ENCODE results near the gene ARHGAP24. TPM values are rescaled to one million over a fixed set of nuclear protein-coding genes. Genes with fewer than 3 reads are reported as not detected.
"Not testable (repeated sequence)": the region's sequence is repeated elsewhere in the genome, so short reads cannot be mapped to it uniquely, and the experiment has no call there.

The ARHGAP24 gene
- polyA plus RNA-seq, 3 donors: 12.5 to 32.0 (median 18.8) TPM

DNA sequence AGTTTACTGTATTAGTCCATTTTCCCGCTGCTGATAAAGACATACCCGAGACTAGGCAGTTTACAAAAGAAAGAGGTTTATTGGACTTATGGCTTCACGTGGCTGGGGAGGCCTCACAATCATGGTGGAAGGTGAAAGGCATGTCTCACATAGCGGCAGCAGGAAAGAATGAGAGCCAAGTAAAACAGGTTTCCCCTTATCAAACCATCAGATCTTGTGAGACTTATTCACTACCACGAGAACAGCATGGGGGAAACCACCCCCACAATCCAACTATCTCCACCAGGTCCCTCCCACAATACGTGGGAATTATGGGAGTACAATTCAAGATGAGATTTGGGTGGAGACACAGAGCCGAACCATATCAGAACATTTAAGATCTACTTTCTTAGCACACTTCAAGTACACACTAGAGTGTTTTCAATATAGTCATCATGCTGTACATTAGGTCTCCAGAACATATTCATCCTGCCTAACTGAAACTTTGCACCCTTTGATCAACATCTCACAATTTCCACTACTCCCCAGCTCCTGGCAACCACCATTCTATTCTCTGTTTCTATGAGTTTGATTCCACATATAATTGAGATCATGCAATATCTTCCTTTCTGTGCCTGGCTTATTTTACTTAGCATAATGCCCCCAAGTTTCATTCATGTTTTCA, 341.0 kb downstream of the ARHGAP24 start:
- Histone ChIP-seq H3K36me3 (replicated peaks in 1 of 2; ENCODE audit: control insufficient read depth in 1 of 2, insufficient read depth in 2 of 2, low read length in 2 of 2) (no peaks in the 10 kb centered on the region), H4K20me1 (ENCODE audit: insufficient read depth, low read length) (peaks cover 22% of the 10 kb centered on the region), H3K27ac (ENCODE audit: low read depth in 1 of 2, low read length in 2 of 2) (no peak overlapping the region), H3K9me3 (replicated peaks in 1 of 2; ENCODE audit: control insufficient read depth in 1 of 2, insufficient read depth in 1 of 2, low read length in 2 of 2) (no peaks in the 10 kb centered on the region), H3K79me2 (ENCODE audit: insufficient read depth, low read length) (no peaks in the 10 kb centered on the region), H3K4me2 (replicated peaks; ENCODE audit: extremely low read depth, low read length, poor library complexity, severe bottlenecking) (no peak overlapping the region), H3K4me3 (replicated peaks in 1 of 3; ENCODE audit: low read depth in 2 of 3, low read length in 3 of 3) (no peak overlapping the region), H3K27me3 (ENCODE audit: control insufficient read depth in 2 of 2, insufficient read depth in 2 of 2, low read length in 2 of 2) (no peaks in the 10 kb centered on the region), H2AFZ (ENCODE audit: insufficient read depth, low read depth, low read length, poor library complexity, severe bottlenecking) (no peak overlapping the region), H3K9ac (ENCODE audit: insufficient read depth, low read length, poor library complexity, severe bottlenecking) (no peak overlapping the region), H3K4me1 (ENCODE audit: control insufficient read depth in 1 of 2, insufficient read depth in 2 of 2, low read length in 2 of 2) (no peaks in the 10 kb centered on the region)
- intact Hi-C loops (cut with micrococcal nuclease): no loop called here
- Mint-ChIP-seq H3K9me3 (peaks cover 0 to 5% (median 2%) of the 10 kb centered on the region in 7 donors), H3K4me3 (no peak overlapping the region), H3K36me3 (peaks cover 2 to 12% of the 10 kb centered on the region in 2 donors), H3K27me3 (ENCODE audit: low read depth in 3 of 3) (peaks cover 0 to 2% (median 0%) of the 10 kb centered on the region in 3 donors), H3K27ac (no peak overlapping the region), H3K4me1 (peaks cover 10% of the 10 kb centered on the region)
- TF ChIP-seq, protein P1, sequence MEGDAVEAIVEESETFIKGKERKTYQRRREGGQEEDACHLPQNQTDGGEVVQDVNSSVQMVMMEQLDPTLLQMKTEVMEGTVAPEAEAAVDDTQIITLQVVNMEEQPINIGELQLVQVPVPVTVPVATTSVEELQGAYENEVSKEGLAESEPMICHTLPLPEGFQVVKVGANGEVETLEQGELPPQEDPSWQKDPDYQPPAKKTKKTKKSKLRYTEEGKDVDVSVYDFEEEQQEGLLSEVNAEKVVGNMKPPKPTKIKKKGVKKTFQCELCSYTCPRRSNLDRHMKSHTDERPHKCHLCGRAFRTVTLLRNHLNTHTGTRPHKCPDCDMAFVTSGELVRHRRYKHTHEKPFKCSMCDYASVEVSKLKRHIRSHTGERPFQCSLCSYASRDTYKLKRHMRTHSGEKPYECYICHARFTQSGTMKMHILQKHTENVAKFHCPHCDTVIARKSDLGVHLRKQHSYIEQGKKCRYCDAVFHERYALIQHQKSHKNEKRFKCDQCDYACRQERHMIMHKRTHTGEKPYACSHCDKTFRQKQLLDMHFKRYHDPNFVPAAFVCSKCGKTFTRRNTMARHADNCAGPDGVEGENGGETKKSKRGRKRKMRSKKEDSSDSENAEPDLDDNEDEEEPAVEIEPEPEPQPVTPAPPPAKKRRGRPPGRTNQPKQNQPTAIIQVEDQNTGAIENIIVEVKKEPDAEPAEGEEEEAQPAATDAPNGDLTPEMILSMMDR (IDR thresholded peaks at IDR 0.05): no peak
- no peak for DNase-seq
- WGBS (ENCODE audit: insufficient coverage): 100% methylated on average over 1 of the region's 7 CpGs

DNA sequence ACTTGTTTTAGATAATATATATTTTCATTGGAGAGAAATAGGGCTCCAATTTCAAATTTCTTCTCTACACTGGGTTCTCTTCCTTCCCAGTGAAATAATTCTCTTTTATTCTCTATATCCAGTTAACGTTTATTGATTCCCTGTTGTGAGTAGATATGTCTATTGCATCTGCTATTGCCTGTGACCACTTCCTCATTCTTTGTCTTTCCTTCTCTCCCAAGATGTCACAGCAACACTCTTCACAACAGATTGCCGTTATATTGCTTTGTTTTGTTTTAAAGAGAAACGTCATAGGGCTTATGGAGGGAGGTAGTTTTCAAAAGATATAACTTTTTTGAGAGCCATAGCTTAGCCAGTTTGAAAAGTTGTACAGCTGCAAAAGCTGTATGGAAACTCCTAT, 343.8 kb downstream of the ARHGAP24 start:
- Histone ChIP-seq H3K4me1 (ENCODE audit: control insufficient read depth in 1 of 2, insufficient read depth in 2 of 2, low read length in 2 of 2) (no peaks in the 10 kb centered on the region), H3K27me3 (ENCODE audit: control insufficient read depth in 2 of 2, insufficient read depth in 2 of 2, low read length in 2 of 2) (no peaks in the 10 kb centered on the region), H3K4me3 (replicated peaks in 1 of 3; ENCODE audit: low read depth in 2 of 3, low read length in 3 of 3) (no peak overlapping the region), H3K36me3 (replicated peaks in 1 of 2; ENCODE audit: control insufficient read depth in 1 of 2, insufficient read depth in 2 of 2, low read length in 2 of 2) (no peaks in the 10 kb centered on the region), H4K20me1 (ENCODE audit: insufficient read depth, low read length) (peaks cover 21% of the 10 kb centered on the region), H3K4me2 (replicated peaks; ENCODE audit: extremely low read depth, low read length, poor library complexity, severe bottlenecking) (no peak overlapping the region), H3K79me2 (ENCODE audit: insufficient read depth, low read length) (no peaks in the 10 kb centered on the region), H3K27ac (ENCODE audit: low read depth in 1 of 2, low read length in 2 of 2) (no peak overlapping the region), H3K9ac (ENCODE audit: insufficient read depth, low read length, poor library complexity, severe bottlenecking) (no peak overlapping the region), H3K9me3 (replicated peaks in 1 of 2; ENCODE audit: control insufficient read depth in 1 of 2, insufficient read depth in 1 of 2, low read length in 2 of 2) (no peaks in the 10 kb centered on the region), H2AFZ (ENCODE audit: insufficient read depth, low read depth, low read length, poor library complexity, severe bottlenecking) (no peak overlapping the region)
- H3K4me3 Mint-ChIP-seq: no peak overlapping the region
- TF ChIP-seq, protein P1 (IDR thresholded peaks at IDR 0.05): no peak
- H3K27ac Mint-ChIP-seq: no peak overlapping the region
- H3K36me3 Mint-ChIP-seq: peaks cover 2% of the 10 kb centered on the region in 2 donors
- no peak for DNase-seq
- intact Hi-C loops (cut with micrococcal nuclease): no loop called here
- no CpG with 5 or more reads among the region's 3 CpGs for WGBS (ENCODE audit: insufficient coverage)
- peaks cover 0 to 5% (median 1%) of the 10 kb centered on the region in 7 donors for H3K9me3 Mint-ChIP-seq
- H3K27me3 Mint-ChIP-seq (ENCODE audit: low read depth in 3 of 3): peaks cover 0 to 2% (median 0%) of the 10 kb centered on the region in 3 donors
- peaks cover 10% of the 10 kb centered on the region for H3K4me1 Mint-ChIP-seq

DNA sequence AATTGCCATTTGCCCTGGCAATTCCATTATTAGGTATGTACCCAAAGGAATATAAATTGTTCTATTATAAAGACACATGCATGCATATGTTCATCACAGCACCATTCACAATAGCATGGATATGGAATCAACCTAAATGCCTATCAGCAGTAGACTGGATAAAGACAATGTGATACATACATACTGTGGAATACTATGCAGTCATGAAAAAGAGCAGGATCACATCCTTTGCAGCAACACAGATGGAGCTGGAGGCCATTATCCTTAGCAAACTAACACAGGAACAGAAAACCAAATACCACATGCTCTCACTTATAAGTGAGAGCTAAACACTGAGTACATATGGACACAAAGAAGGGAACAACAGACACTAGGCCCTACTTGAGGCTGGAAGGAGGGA, 345.2 kb downstream of the ARHGAP24 start:
- H3K4me2 ChIP-seq (replicated peaks; ENCODE audit: extremely low read depth, low read length, poor library complexity, severe bottlenecking); DNase-seq; H3K4me1 ChIP-seq (ENCODE audit: control insufficient read depth in 1 of 2, insufficient read depth in 2 of 2, low read length in 2 of 2); H3K9me3 Mint-ChIP-seq; H3K27ac Mint-ChIP-seq; H3K4me3 Mint-ChIP-seq; H2AFZ ChIP-seq (ENCODE audit: insufficient read depth, low read depth, low read length, poor library complexity, severe bottlenecking); H3K79me2 ChIP-seq (ENCODE audit: insufficient read depth, low read length); H3K9ac ChIP-seq (ENCODE audit: insufficient read depth, low read length, poor library complexity, severe bottlenecking); H3K4me3 ChIP-seq (replicated peaks in 1 of 3; ENCODE audit: low read depth in 2 of 3, low read length in 3 of 3); H3K27ac ChIP-seq (ENCODE audit: low read depth in 1 of 2, low read length in 2 of 2); H3K27me3 ChIP-seq (ENCODE audit: control insufficient read depth in 2 of 2, insufficient read depth in 2 of 2, low read length in 2 of 2); H3K9me3 ChIP-seq (replicated peaks in 1 of 2; ENCODE audit: control insufficient read depth in 1 of 2, insufficient read depth in 1 of 2, low read length in 2 of 2); H3K36me3 ChIP-seq (replicated peaks in 1 of 2; ENCODE audit: control insufficient read depth in 1 of 2, insufficient read depth in 2 of 2, low read length in 2 of 2); intact Hi-C loops (cut with micrococcal nuclease); H3K36me3 Mint-ChIP-seq; H3K4me1 Mint-ChIP-seq; H3K27me3 Mint-ChIP-seq (ENCODE audit: low read depth in 3 of 3): not testable (repeated sequence)
- H4K20me1 ChIP-seq (ENCODE audit: insufficient read depth, low read length): peaks cover 31% of the 10 kb centered on the region

All from CD14-positive monocyte (primary cell).